Gastrocnemius medialis (tissue), 4 donors: ENCODE results near the gene ARHGAP8.

Experiments
- CTCF ChIP-seq, 5 experiments: fragments of 450-650 bp in 3 of 5; fragments of 200-600 bp in 2 of 5; sonication (generic) in 2 of 5; IDR thresholded peaks in 4 of 5; conservative IDR thresholded peaks in 1 of 5; 1 replicate in 4 of 5; 2 replicates in 1 of 5; pipeline ENCODE4 v1.5.1; 2016 to 2019; ENCODE audit warnings: antibody characterized with exemption in 5 of 5, mild to moderate bottlenecking in 3 of 5, moderate library complexity in 3 of 5
- POLR2A ChIP-seq, 2 donors: fragments of 450-650 bp; IDR thresholded peaks; one replicate each; pipeline ENCODE4 v1.6.1; 2017; ENCODE audit warnings: antibody characterized with exemption in 2 of 2, mild to moderate bottlenecking in 2 of 2, moderate library complexity in 2 of 2

- TF ChIP-seq CTCF (IDR thresholded peaks at IDR 0.05 in 4 of 5, conservative IDR thresholded peaks at IDR 0.05 in 1 of 5) (no peak), POLR2A (IDR thresholded peaks at IDR 0.05) (no peak)
Observed at GRCh38 chr22:44837481-44837880, 85.1 kb downstream of the ARHGAP8 start.
